ENCODE data around the gene COL4A4. TPM values are rescaled to one million over a fixed set of nuclear protein-coding genes. Genes with fewer than 3 reads are reported as not detected.

The COL4A4 gene
- total RNA-seq, 1 experiment from 2014 or later = 8.0 TPM

DNA sequence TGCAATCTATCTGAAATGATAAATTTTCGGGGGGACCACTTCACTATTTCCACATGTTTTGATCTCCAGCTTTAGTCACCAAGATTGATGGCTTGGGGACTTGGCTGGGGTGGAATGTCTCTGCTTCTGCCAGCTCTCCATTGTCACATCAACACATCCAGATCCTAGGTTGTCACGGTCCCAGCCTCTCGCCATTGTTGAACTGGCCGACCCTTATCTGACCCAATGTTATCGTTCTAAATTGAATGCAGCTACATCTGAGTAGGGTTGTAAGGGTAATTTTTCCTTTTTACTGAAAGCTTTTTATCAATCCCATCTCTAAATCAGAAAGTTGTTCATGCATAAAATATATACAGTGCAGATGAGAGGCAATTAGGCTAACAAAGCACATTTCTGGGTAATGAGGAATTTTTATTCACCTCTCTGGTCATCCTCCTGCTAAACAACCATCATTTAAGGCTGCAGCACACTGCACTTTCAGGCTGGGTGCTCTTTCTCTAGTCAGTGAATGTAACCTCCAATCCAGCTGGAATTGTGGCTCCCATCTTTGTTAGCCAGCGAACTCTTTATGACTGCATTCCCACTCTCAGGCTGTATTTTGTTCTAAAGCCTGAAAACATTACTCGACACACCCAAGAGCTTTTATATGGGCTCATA, 128.2 kb downstream of the COL4A4 start:
- DNase-seq (ENCODE audit: extremely low read depth, low read depth) = no peak

DNA sequence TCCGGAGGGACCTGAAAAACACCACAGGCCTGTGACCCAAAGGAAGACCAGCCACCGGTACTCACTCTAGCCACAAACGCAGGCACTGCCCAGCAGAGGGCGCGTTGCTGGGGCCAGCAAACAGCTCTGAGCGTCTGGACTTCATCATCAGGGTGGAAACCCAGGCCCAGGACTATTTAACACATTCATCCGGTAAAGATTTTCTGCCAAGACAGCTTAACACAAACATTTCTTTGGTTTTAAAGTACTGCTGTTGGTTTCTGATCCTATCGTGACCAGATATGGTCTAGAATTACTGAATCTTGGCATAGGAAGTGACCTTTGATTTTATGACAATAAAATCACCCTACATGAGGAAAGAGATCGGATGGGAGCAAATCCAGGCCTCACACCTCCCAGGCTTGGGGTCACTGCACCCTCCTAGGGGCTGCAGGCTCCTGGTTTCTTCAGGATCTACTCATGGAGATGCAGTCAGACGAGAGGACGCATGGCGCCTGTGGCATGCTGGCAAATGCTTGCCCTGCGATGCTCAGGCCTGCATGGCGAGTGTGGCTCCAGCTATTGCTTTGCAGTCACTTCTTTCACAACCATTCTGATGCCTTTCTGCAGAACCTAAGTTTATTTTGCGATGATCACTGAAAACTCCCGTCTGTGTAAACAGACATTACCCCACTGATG, 130.4 kb downstream of the COL4A4 start:
- DNase-seq (ENCODE audit: extremely low read depth, low read depth) = peak; percentile 47

DNA sequence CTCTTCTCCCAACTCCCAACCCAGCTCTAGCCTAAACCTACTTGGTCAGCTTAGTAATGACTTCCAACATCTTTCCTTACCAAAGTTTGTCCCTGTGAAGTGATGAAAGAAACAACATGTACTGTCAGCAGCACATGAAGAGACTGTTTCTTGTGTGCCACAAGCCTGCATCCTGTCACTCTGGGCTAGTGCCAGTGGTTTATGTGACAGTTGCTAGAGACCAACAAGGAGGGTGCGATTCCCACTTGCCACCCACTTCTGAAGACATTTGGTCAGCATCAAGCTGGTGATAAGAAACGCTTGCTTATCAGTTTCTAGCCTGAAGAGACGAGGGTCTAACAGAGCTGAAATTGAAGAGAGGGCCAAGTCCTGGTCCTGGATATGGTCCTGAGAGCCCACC, 132.6 kb downstream of the COL4A4 start:
- DNase-seq (ENCODE audit: extremely low read depth, low read depth) = no peak

- DNase-seq (ENCODE audit: extremely low read depth, low read depth) = no peak
These were observed 133.2 kb downstream of the COL4A4 start for GRCh38 chr2:227030789-227031188.

DNA sequence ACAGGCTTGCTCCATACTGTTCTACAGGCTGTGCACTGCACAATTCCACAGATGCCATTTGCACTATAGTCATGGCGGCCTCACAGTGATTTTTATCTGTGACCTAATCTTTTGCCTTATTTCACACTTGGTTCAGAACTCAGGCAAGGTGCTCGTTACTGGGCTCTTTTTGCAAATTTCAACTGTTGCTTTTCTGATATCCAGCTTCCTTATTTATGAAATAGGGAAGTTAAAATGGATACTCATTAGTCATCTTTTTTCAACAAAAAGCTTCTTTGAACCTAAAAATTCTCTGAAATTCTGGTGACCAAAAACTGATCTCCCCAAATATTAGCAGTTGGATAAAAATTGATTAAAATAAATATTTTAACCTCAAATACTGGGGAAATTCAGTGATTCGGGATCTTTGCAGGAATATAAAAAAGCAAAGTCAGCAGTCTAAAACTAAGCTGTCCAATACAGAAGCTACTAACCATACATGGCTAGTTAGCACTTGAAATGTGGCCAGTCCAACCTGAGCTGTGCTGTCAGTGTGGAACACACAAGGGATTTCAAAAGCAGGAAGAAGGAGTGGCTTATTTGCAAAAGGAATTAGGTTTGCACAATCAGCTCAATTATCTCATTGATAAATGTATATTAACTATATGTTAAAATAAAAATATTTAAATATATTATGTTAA, 134.4 kb downstream of the COL4A4 start:
- no peak for DNase-seq (ENCODE audit: extremely low read depth, low read depth)

DNA sequence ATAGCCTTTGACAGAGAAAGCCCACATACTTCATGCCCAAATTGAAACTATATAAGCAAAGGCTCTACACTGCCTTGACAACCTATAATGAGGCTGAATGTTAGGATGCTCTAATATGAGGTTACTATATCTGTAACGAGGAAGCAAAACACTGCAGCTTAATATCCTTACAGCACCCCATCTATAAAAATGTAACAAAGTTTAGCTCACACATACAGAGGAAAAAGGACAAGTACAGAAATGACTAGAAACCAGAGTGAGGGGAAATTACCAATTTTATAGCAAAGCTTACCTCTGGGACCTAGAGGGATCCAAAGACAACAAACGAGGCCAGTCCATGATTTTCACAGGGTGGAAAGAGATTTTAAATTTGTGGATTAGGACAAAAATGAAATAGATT, 138.5 kb downstream of the COL4A4 start:
- no peak for DNase-seq (ENCODE audit: extremely low read depth, low read depth)

DNA sequence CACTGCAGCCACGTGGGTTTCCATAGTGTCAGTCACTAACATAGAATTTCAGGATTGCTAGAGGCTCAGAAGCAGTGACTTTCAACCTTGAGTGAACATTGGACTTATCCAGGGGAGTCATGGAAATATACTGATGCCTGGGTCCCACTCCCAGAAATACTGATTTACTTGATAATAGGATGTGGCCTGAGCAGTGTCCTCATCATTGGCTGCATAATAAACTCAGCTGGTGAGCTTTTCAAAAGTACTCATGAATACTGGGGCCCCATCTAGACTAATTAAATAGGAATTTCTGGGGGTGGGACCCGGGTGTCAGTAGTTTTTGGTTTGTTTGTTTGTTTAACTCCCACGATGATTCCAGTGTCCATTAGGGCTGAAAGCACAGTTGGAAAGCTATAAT, 141.4 kb downstream of the COL4A4 start:
- DNase-seq (ENCODE audit: extremely low read depth, low read depth) = no peak

DNA sequence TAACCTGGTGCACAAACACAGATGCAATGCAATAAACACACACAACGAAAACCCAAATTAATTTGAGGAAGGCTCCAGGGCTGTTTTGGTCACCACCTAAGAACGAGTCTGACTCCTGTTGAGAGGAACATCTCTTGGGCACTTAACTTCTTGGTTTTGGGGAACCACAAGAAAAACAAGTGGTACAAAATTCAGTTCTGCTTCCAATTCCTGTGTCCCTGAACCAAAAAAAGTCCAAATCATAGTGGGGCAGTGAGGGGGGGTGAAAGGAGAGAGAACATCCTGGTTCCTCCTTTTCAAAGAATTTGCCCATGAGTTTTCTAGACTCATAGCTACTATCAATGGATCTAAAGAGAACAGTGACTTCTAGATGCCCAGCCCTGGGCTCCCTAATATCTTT, 143.6 kb downstream of the COL4A4 start:
- DNase-seq (ENCODE audit: extremely low read depth, low read depth) = no peak

DNA sequence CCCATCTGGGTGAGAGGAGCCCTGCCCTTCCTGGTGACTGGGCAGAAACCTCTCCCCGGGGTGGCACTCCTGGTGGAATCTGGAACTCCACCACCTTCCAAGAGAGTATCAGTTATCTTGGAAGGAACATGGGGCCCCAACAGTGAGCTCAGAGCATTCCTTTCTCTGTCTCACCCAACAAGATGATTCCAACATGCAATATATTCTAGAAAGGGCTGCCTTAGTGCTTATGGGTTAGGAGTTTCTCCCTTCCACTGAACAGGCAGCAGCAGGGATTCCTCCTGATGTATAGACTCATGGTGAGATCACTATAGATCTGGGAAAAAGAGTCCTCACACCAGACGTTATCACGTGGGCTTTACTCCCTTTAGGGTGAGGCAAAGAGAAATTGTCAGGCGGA, 147.1 kb downstream of the COL4A4 start:
- DNase-seq (ENCODE audit: extremely low read depth, low read depth) = no peak

GRCh38 chr2:227013881-227014280, 150.1 kb downstream of the COL4A4 start:
- no peak for DNase-seq (ENCODE audit: extremely low read depth, low read depth)

DNA sequence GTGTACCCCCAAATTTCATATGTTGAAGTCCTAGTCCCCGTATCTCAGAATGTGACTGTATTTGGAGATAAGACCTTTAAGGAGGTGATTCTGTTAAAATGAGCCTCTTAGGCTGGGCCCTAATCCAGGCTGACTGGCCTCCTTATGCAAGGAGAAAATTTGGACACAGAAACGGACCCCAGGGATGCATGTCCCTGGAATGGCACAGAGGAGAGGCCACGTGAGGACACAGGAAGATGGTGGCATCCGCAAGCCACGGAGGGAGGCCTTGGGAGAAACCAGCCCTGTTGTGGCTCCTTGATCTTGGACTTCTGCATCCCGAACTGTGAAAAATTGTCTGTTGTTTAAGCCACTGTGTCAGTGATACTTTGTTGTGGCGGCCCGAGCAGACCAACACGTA, 150.7 kb downstream of the COL4A4 start:
- no peak for DNase-seq (ENCODE audit: extremely low read depth, low read depth)

GRCh38 chr2:227010433-227010832, 153.6 kb downstream of the COL4A4 start:
- no peak for DNase-seq (ENCODE audit: extremely low read depth, low read depth)

DNA sequence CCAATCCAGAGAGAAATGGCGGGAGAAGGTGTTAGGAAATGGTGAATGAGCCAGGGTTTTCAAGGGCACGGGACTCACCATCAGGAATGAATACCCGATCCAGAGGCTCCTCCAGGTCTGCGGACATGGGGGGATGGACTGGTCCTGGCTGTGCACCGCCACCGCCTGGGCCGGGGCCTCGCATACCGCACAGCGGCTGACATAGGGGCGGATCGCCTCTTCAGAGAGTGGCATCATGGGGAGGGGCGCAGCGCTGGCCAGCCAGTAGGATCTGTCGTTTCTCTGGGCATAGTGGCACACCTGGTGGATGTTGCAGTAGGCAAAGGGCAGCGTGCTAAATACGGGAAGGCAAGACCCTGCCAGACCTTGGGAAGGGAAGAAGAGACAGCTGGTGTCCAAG, 156.1 kb downstream of the COL4A4 start:
- no peak for DNase-seq (ENCODE audit: extremely low read depth, low read depth)

DNA sequence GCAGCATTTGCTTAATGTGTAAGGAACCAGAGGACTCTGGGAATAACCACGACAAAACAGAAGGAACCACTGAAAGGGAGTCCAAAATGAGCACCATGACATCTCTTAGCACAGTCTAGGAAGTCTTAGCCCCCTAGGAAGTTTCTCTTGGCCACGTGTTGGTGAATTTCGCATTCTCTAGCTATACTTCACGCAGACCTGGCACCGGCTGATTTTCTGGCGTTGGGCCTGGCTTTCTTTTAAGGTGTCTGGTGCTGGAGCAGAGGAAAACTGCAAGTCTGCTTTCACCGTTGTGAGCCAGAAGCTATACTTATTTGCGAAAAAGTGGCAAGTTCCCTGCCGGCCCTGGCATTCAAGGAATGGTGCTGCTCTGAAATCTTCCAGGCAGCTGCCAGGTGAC, 156.9 kb downstream of the COL4A4 start:
- DNase-seq (ENCODE audit: extremely low read depth, low read depth) = no peak

DNA sequence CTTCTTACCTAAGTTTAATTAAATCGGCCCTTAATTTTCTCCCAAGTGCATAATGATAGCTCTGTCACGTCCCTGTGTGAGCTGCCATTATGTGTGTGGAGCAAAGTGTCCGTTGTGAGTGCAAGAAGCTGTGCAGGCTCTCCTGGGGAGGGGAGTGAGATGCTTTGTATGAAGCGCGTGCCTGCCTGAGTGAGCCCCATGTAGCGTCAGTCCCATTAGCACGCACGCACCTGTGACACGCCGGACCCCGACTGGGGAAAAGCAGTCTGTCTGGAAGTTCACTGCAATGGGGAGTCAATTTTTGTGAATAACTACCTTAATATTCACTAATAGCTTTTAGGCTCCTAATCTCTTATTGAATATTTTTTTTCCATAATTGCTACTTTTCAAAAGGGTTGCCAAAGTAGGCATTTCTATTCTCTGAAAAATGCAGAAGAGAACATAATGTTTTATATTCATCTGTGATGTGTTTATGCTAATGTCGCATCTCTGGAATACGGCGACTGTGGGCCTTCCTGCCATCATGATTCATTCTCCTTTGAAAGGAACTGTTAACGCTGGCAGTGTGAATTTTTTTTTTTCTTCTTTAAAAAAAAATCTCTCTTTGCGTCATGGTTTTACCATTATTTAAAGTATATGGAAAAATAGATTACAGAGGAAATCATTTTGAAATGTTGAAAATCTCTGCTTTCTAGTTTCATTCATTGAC, 157.7 kb downstream of the COL4A4 start:
- no peak for DNase-seq (ENCODE audit: extremely low read depth, low read depth)

DNA sequence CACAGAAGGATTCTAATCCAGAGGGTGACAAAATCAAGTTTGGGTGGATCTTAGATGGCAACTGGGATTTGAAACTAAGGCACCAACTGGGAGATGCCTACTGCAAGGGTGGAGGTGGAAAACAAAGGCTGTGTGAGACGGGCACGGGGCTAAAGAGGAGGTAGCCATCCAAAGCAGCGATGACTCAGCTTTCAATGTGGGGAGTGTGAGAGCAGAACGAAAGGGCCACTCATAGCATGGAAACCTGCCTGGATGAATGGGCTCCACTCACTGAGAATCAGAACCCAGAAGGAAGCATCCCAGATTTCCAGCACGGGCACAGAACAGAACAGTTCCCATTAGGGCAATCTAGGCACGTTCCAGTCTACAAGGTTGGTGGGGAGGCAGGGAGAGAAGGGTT, 159.5 kb downstream of the COL4A4 start:
- DNase-seq (ENCODE audit: extremely low read depth, low read depth) = no peak

GRCh38 chr2:227000123-227000522, 163.9 kb downstream of the COL4A4 start:
- DNase-seq (ENCODE audit: extremely low read depth, low read depth) = no peak

DNA sequence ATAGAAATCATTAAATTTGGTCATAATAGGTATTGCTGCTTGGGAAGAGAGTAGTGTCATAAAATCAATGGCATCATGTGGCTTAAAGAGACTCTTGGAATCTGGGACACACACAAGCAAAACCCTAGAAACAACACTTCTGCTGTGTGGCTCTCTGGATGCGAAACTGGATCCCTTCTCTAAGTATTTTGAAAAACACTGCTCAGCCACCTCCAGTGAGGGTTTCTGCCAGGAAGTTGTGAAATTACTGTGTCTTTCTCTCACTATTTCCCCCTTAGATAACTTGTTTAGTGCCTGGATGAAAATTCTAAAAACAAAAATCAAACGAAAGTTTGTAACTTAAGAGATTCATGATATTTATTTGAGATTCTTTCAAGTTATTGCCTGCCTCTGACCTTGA, 164.3 kb downstream of the COL4A4 start:
- no peak for DNase-seq (ENCODE audit: extremely low read depth, low read depth)

- DNase-seq (ENCODE audit: extremely low read depth, low read depth) = no peak
These were observed 168.4 kb downstream of the COL4A4 start for GRCh38 chr2:226995625-226996041.

GRCh38 chr2:226994775-226995174, 169.2 kb downstream of the COL4A4 start:
- DNase-seq (ENCODE audit: extremely low read depth, low read depth) = no peak

DNA sequence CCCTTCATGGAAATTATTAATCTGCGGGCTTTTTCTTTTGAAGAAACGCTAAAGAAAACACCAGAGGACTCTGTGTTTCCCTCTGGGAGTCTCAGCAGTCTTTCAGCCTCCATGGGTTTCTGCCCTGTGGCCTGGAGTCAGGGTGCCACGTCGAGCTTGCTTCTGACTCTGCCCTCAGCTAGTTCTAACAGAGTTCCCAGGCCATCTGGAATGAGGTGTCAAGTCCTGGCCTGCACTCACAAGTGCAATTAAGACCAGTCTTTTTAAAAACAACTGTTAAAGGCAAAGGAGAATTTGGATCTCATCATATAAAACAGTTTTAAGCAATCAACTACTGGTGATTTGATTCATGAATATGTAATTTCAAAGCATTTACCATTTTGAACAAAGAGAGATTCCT, 170.8 kb downstream of the COL4A4 start:
- no peak for DNase-seq (ENCODE audit: extremely low read depth, low read depth)
